Uterus (tissue), 2 donors: ENCODE results near the gene PTPRN2.

Experiments used
- CTCF ChIP-seq, 4 experiments: fragments of 200-600 bp in 2 of 4; fragments of 450-650 bp in 2 of 4; sonication (generic) in 2 of 4; IDR thresholded peaks; one replicate each; pipeline ENCODE4 v1.5.1; 2016 to 2019; ENCODE audit warnings: antibody characterized with exemption in 4 of 4, mild to moderate bottlenecking in 2 of 4, moderate library complexity in 1 of 4
- POLR2A ChIP-seq, 2 donors: fragments of 450-650 bp; IDR thresholded peaks; one replicate each; pipeline ENCODE4 v1.6.1; 2016; ENCODE audit warnings: antibody characterized with exemption in 2 of 2, mild to moderate bottlenecking in 1 of 2, moderate library complexity in 1 of 2

GRCh38 chr7:157908006-157908782, 679.4 kb downstream of the PTPRN2 start:
- TF ChIP-seq CTCF (IDR thresholded peaks at IDR 0.05) (no peak), POLR2A (IDR thresholded peaks at IDR 0.05) (no peak)
